ENCODE data around the gene UBTD1. TPM values are rescaled to one million over a fixed set of nuclear protein-coding genes. Genes with fewer than 3 reads are reported as not detected.

Gene UBTD1
- total and polyA plus RNA-seq, 10 of the 15 experiments (the other 5 are each of a cell fraction or from before 2014, with no cell fraction given), result 0.04 to 1.5 (median 1.2) TPM; not detected in 1

DNA sequence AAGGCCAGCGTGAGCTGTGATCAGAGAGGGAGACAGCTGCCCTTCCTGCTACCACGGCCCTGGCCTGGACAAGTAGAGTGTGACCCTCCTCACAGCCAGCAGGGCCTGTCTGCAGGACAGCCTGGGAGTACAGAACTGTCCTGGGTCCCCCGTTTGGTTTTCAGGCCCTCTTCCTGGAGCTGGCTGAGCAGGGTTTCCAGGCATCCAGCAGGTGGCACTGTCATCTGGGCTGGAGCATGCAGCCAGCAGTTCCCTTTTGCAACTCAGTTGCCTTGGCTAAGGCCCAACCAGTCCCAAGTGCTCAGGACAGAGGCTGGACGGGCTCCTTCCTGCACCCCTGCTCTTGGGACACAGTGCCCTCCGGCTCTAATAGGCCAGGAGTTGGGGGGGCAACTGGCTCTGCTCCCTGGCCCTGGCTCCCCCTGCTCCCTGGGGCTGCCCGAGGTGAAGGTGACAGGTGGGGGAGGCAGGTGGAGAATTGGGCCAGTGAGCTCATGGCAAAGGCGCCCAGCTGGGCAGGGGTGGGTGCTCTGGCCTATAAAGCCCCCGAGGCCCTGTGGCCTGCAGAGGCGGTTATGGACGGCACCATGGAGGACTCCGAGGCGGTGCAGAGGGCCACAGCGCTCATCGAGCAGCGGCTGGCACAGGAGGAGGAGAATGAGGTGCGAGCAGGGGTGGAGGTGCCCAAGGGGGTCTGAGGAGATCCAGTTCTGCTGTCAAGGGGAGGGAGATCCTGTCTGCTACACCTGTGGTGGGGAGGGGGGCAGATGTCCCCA is 73.7 kb downstream of the UBTD1 start, which contains the start of gene ANKRD2 (continued):
- no peak for TF ChIP-seq IKZF2 (IDR thresholded peaks at IDR 0.05)
- no peak for TF ChIP-seq IRF4 (IDR thresholded peaks at IDR 0.05; ENCODE audit: low read depth, low read length)
- TF ChIP-seq POLR2AphosphoS5 (IDR thresholded peaks at IDR 0.05; ENCODE audit: low read length), result no peak
- no peak for TF ChIP-seq POLR2AphosphoS2 (IDR thresholded peaks at IDR 0.05; ENCODE audit: low read depth, low read length)
- TF ChIP-seq MYB (IDR thresholded peaks at IDR 0.05; ENCODE audit: borderline replicate concordance, low read depth, low read length), result no peak
- no peak for TF ChIP-seq ELK1 (IDR thresholded peaks at IDR 0.05; ENCODE audit: low read depth, low read length)
- no peak for TF ChIP-seq PAX8 (IDR thresholded peaks at IDR 0.05)
- no peak for TF ChIP-seq GATAD2B (conservative IDR thresholded peaks at IDR 0.05; ENCODE audit: low read depth)
- TF ChIP-seq, protein P1, sequence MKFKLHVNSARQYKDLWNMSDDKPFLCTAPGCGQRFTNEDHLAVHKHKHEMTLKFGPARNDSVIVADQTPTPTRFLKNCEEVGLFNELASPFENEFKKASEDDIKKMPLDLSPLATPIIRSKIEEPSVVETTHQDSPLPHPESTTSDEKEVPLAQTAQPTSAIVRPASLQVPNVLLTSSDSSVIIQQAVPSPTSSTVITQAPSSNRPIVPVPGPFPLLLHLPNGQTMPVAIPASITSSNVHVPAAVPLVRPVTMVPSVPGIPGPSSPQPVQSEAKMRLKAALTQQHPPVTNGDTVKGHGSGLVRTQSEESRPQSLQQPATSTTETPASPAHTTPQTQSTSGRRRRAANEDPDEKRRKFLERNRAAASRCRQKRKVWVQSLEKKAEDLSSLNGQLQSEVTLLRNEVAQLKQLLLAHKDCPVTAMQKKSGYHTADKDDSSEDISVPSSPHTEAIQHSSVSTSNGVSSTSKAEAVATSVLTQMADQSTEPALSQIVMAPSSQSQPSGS (IDR thresholded peaks at IDR 0.05; ENCODE audit: low read length), result no peak
- no peak for TF ChIP-seq TCF7 (IDR thresholded peaks at IDR 0.05; ENCODE audit: borderline replicate concordance)
- 0 out of 2 replicates have a peak, but pooled peaks have one; percentile 57 for TF ChIP-seq ZNF207 (IDR thresholded peaks at IDR 0.05; ENCODE audit: borderline replicate concordance)
- TF ChIP-seq CUX1 (IDR thresholded peaks at IDR 0.05; ENCODE audit: insufficient replicate concordance, low read depth, low read length), result no peak
- TF ChIP-seq, protein P2, sequence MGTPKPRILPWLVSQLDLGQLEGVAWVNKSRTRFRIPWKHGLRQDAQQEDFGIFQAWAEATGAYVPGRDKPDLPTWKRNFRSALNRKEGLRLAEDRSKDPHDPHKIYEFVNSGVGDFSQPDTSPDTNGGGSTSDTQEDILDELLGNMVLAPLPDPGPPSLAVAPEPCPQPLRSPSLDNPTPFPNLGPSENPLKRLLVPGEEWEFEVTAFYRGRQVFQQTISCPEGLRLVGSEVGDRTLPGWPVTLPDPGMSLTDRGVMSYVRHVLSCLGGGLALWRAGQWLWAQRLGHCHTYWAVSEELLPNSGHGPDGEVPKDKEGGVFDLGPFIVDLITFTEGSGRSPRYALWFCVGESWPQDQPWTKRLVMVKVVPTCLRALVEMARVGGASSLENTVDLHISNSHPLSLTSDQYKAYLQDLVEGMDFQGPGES (IDR thresholded peaks at IDR 0.05), result no peak
- no peak for TF ChIP-seq MTA3 (IDR thresholded peaks at IDR 0.05; ENCODE audit: borderline replicate concordance, low read length)
- TF ChIP-seq ETV6 (conservative IDR thresholded peaks at IDR 0.05 in 1 of 2, IDR thresholded peaks at IDR 0.05 in 1 of 2; ENCODE audit: borderline replicate concordance in 1 of 2, low read depth in 1 of 2), result no peak
- no peak for TF ChIP-seq YBX1 (IDR thresholded peaks at IDR 0.05)
- TF ChIP-seq, protein P3, sequence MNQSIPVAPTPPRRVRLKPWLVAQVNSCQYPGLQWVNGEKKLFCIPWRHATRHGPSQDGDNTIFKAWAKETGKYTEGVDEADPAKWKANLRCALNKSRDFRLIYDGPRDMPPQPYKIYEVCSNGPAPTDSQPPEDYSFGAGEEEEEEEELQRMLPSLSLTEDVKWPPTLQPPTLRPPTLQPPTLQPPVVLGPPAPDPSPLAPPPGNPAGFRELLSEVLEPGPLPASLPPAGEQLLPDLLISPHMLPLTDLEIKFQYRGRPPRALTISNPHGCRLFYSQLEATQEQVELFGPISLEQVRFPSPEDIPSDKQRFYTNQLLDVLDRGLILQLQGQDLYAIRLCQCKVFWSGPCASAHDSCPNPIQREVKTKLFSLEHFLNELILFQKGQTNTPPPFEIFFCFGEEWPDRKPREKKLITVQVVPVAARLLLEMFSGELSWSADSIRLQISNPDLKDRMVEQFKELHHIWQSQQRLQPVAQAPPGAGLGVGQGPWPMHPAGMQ (IDR thresholded peaks at IDR 0.05; ENCODE audit: borderline replicate concordance), result no peak
- TF ChIP-seq CHD2 (IDR thresholded peaks at IDR 0.05; ENCODE audit: borderline replicate concordance, low read depth, low read length), result no peak

All from GM12878 (cell line).